ENCODE data around the gene VSIR.

The VSIR gene

GRCh38 chr10:71799608-71800453 lies 26.5 kb upstream of the VSIR start:
- TF ChIP-seq EP300 (IDR thresholded peaks at IDR 0.05; ENCODE audit: borderline replicate concordance): no peak
- no peak for TF ChIP-seq CEBPB (IDR thresholded peaks at IDR 0.05)
- TF ChIP-seq CREB1 (IDR thresholded peaks at IDR 0.05; ENCODE audit: low read depth): no peak
- TF ChIP-seq RAD21 (IDR thresholded peaks at IDR 0.05; ENCODE audit: low read depth): no peak
- TF ChIP-seq EGR1 (IDR thresholded peaks at IDR 0.05): no peak
- no peak for TF ChIP-seq TEAD4 (IDR thresholded peaks at IDR 0.05)
- TF ChIP-seq TCF12 (IDR thresholded peaks at IDR 0.05; ENCODE audit: low read depth): no peak
- no peak for TF ChIP-seq USF1 (IDR thresholded peaks at IDR 0.05)
- TF ChIP-seq NFIC (IDR thresholded peaks at IDR 0.05): no peak
- no peak for TF ChIP-seq TAF1 (IDR thresholded peaks at IDR 0.05; ENCODE audit: low read depth)
- no peak for TF ChIP-seq FOXM1 (IDR thresholded peaks at IDR 0.05; ENCODE audit: borderline replicate concordance, low read depth)
- no peak for TF ChIP-seq YY1 (IDR thresholded peaks at IDR 0.05; ENCODE audit: low read depth)

DNA sequence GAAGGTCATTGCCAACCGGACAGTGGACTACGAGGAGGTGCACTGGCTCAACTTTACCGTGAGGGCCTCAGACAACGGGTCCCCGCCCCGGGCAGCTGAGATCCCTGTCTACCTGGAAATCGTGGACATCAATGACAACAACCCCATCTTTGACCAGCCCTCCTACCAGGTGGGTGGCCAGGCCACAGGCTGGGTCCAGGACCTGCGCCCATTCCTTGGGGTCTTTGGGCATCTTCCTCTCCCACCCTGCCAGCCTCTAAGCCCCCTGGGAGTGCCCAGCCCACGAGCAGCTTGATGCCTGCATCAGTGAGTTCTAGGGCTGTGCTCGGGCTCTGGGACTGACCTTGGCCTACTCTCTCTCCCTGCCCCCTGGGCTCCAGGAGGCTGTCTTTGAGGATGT lies 25.8 kb upstream of the VSIR start:
- TF ChIP-seq, protein P1, sequence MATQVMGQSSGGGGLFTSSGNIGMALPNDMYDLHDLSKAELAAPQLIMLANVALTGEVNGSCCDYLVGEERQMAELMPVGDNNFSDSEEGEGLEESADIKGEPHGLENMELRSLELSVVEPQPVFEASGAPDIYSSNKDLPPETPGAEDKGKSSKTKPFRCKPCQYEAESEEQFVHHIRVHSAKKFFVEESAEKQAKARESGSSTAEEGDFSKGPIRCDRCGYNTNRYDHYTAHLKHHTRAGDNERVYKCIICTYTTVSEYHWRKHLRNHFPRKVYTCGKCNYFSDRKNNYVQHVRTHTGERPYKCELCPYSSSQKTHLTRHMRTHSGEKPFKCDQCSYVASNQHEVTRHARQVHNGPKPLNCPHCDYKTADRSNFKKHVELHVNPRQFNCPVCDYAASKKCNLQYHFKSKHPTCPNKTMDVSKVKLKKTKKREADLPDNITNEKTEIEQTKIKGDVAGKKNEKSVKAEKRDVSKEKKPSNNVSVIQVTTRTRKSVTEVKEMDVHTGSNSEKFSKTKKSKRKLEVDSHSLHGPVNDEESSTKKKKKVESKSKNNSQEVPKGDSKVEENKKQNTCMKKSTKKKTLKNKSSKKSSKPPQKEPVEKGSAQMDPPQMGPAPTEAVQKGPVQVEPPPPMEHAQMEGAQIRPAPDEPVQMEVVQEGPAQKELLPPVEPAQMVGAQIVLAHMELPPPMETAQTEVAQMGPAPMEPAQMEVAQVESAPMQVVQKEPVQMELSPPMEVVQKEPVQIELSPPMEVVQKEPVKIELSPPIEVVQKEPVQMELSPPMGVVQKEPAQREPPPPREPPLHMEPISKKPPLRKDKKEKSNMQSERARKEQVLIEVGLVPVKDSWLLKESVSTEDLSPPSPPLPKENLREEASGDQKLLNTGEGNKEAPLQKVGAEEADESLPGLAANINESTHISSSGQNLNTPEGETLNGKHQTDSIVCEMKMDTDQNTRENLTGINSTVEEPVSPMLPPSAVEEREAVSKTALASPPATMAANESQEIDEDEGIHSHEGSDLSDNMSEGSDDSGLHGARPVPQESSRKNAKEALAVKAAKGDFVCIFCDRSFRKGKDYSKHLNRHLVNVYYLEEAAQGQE (IDR thresholded peaks at IDR 0.05; ENCODE audit: low read depth): no peak
- TF ChIP-seq YY1 (IDR thresholded peaks at IDR 0.05; ENCODE audit: low read depth) (no peak), CEBPB (IDR thresholded peaks at IDR 0.05) (no peak)

DNA sequence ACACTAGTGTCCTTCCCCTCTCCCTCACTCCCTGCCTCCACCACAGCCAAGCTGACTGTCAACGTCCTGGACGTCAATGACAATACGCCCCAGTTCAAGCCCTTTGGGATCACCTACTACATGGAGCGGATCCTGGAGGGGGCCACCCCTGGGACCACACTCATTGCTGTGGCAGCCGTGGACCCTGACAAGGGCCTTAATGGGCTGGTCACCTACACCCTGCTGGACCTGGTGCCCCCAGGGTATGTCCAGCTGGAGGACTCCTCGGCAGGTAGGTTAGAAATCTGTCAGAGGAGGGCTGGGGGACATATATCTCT lies 24.9 kb upstream of the VSIR start:
- TF ChIP-seq TCF12 (IDR thresholded peaks at IDR 0.05; ENCODE audit: low read depth) (no peak), EGR1 (IDR thresholded peaks at IDR 0.05) (no peak), TAF1 (IDR thresholded peaks at IDR 0.05; ENCODE audit: low read depth) (no peak), NFIC (IDR thresholded peaks at IDR 0.05) (no peak), MAX (IDR thresholded peaks at IDR 0.05) (no peak), YY1 (IDR thresholded peaks at IDR 0.05; ENCODE audit: low read depth) (no peak), CEBPB (IDR thresholded peaks at IDR 0.05) (no peak), RAD21 (IDR thresholded peaks at IDR 0.05; ENCODE audit: low read depth) (no peak), ZBTB7A (IDR thresholded peaks at IDR 0.05; ENCODE audit: low read depth) (no peak), EP300 (IDR thresholded peaks at IDR 0.05; ENCODE audit: borderline replicate concordance) (no peak), TEAD4 (IDR thresholded peaks at IDR 0.05) (no peak), CREB1 (IDR thresholded peaks at IDR 0.05; ENCODE audit: low read depth) (no peak), USF1 (IDR thresholded peaks at IDR 0.05) (no peak), FOXM1 (IDR thresholded peaks at IDR 0.05; ENCODE audit: borderline replicate concordance, low read depth) (no peak)
- TF ChIP-seq, protein P1 (IDR thresholded peaks at IDR 0.05; ENCODE audit: low read depth): no peak

DNA sequence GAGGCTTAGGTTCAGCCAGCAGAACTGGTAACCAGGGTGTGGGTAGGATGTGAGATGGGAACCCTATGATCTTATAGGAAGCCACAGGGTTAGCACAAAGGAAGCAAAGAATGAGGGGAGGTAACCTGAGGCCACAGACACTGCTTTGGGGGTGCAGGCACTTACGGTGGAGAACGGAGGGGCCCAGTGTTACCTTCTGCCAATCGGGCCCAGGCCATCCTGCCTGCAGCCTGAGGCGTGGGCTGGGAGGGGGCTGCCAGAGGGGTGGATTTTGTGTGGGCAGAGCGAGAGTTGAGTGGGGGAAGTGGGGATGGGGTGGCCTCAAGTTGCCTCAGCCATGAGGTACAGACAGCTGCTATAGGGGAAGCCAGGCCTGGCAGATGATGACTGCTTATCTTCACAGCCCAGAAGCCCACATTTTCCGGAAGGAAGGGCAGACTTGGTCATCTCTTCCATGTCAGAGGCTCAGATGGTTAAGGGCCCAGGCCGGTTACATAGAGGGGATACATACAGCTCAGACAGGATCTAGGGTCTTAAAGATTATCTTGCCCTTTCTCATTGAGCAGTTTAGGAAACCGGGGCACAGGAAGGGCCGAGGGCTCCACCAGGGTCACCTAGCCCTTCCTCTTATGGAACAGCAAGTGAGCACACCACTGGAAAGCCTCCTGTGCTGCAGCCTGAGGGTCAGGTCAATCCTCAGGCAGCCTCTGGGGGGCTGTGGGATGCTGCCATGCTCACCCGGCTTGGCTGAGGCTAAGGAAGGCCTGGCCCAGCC lies 24.4 kb upstream of the VSIR start:
- no peak for TF ChIP-seq MAX (IDR thresholded peaks at IDR 0.05)
- TF ChIP-seq YY1 (IDR thresholded peaks at IDR 0.05; ENCODE audit: low read depth): no peak
- TF ChIP-seq TAF1 (IDR thresholded peaks at IDR 0.05; ENCODE audit: low read depth): no peak
- TF ChIP-seq, protein P1 (IDR thresholded peaks at IDR 0.05; ENCODE audit: low read depth): no peak
- TF ChIP-seq EGR1 (IDR thresholded peaks at IDR 0.05): no peak
- no peak for TF ChIP-seq CEBPB (IDR thresholded peaks at IDR 0.05)
- no peak for TF ChIP-seq EP300 (IDR thresholded peaks at IDR 0.05; ENCODE audit: borderline replicate concordance)
- TF ChIP-seq TCF12 (IDR thresholded peaks at IDR 0.05; ENCODE audit: low read depth): no peak
- no peak for TF ChIP-seq RAD21 (IDR thresholded peaks at IDR 0.05; ENCODE audit: low read depth)
- TF ChIP-seq CREB1 (IDR thresholded peaks at IDR 0.05; ENCODE audit: low read depth): no peak
- no peak for TF ChIP-seq USF1 (IDR thresholded peaks at IDR 0.05)
- TF ChIP-seq NFIC (IDR thresholded peaks at IDR 0.05): no peak
- TF ChIP-seq TEAD4 (IDR thresholded peaks at IDR 0.05): no peak

All from Ishikawa (cell line).